Mammary epithelial cell (primary cell): ENCODE measurements around the gene MMS19.

Experiments used
- EZH2 ChIP-seq: IDR thresholded peaks from 2 replicates; pipeline ENCODE4 v1.6.1; 2012; ENCODE audit warnings: low read length, inconsistent platforms, borderline replicate concordance
- TF ChIP-seq, protein P1 (sequence below), 2 donors: IDR thresholded peaks in 1 of 2; conservative IDR thresholded peaks in 1 of 2; 2 replicates each; pipeline ENCODE4 v1.5.1; 2011 to 2012; ENCODE audit warnings: inconsistent platforms in 2 of 2, low read length in 2 of 2, mild to moderate bottlenecking in 2 of 2, control low read depth in 1 of 2, low read depth in 1 of 2; ENCODE audit not compliant: insufficient read depth in 1 of 2; ENCODE audit errors: extremely low read depth in 1 of 2

DNA sequence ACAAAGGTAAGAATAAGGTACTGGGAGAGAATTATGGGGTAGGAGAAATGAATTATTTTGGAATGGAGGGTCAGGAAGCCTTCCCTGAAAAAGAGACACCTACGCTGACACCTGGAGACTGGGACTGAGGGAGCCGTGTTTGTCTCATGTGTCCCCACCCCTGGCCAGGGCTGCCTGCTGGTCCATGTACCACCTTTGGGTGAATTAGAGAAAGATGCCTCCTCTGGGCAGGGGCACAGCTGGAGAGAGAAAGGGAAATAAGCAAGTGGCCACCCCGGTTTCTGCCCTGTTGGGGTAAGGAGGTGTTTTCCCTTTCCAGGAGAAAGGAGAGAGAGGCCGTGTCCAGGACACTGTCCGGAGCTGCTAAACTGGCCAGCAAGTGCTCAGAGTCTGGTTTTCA is 22.3 kb upstream of the MMS19 start:
- TF ChIP-seq, protein P1, sequence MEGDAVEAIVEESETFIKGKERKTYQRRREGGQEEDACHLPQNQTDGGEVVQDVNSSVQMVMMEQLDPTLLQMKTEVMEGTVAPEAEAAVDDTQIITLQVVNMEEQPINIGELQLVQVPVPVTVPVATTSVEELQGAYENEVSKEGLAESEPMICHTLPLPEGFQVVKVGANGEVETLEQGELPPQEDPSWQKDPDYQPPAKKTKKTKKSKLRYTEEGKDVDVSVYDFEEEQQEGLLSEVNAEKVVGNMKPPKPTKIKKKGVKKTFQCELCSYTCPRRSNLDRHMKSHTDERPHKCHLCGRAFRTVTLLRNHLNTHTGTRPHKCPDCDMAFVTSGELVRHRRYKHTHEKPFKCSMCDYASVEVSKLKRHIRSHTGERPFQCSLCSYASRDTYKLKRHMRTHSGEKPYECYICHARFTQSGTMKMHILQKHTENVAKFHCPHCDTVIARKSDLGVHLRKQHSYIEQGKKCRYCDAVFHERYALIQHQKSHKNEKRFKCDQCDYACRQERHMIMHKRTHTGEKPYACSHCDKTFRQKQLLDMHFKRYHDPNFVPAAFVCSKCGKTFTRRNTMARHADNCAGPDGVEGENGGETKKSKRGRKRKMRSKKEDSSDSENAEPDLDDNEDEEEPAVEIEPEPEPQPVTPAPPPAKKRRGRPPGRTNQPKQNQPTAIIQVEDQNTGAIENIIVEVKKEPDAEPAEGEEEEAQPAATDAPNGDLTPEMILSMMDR (conservative IDR thresholded peaks at IDR 0.05 in 1 of 2, IDR thresholded peaks at IDR 0.05 in 1 of 2; ENCODE audit: extremely low read depth in 1 of 2, insufficient read depth in 1 of 2, low read depth in 1 of 2, low read length in 2 of 2): no peak
- no peak for TF ChIP-seq EZH2
